GM19438 (cell line): ENCODE data around the gene GRID2.
"Not testable (repeated sequence)": the region's sequence is repeated elsewhere in the genome, so short reads cannot be mapped to it uniquely, and the experiment has no call there.

Source experiments
- ATAC-seq: cut with Tn5 transposase; IDR thresholded peaks from one replicate; pipeline ENCODE4 v1.9.1; 2021; ENCODE audit warnings: low read depth; ENCODE audit not compliant: unreplicated experiment

The GRID2 gene

GRCh38 chr4:93605163-93605562 is 1301.4 kb downstream of the GRID2 start:
- ATAC-seq, result no peak

- no peak for ATAC-seq
These were observed 1313.8 kb downstream of the GRID2 start for GRCh38 chr4:93617606-93618005.

GRCh38 chr4:93633721-93634120 is 1330.0 kb downstream of the GRID2 start:
- no peak for ATAC-seq

- no peak for ATAC-seq
These were observed 1332.2 kb downstream of the GRID2 start for GRCh38 chr4:93635943-93636342.

GRCh38 chr4:93645120-93645519 is 1341.4 kb downstream of the GRID2 start:
- no peak for ATAC-seq

GRCh38 chr4:93646233-93646930 is 1342.6 kb downstream of the GRID2 start:
- ATAC-seq, result no peak

GRCh38 chr4:93648258-93648657 is 1344.5 kb downstream of the GRID2 start:
- ATAC-seq, result no peak

- ATAC-seq, result no peak
These were observed 1346.1 kb downstream of the GRID2 start for GRCh38 chr4:93649828-93650227.

GRCh38 chr4:93654211-93654610 is 1350.4 kb downstream of the GRID2 start:
- no peak for ATAC-seq

- ATAC-seq, result no peak
These were observed 1353.8 kb downstream of the GRID2 start for GRCh38 chr4:93657527-93657926.

GRCh38 chr4:93658443-93658842 is 1354.7 kb downstream of the GRID2 start:
- no peak for ATAC-seq

GRCh38 chr4:93659629-93660028 is 1355.9 kb downstream of the GRID2 start:
- ATAC-seq, result no peak

GRCh38 chr4:93660036-93660435 is 1356.3 kb downstream of the GRID2 start:
- ATAC-seq, result no peak

- ATAC-seq, result no peak
These were observed 1366.7 kb downstream of the GRID2 start for GRCh38 chr4:93670434-93670833.

GRCh38 chr4:93671093-93671492 is 1367.3 kb downstream of the GRID2 start:
- ATAC-seq, result no peak

- not testable (repeated sequence) for ATAC-seq
These were observed 1373.2 kb downstream of the GRID2 start for GRCh38 chr4:93676937-93677336.

GRCh38 chr4:93684571-93684970 is 1380.8 kb downstream of the GRID2 start:
- ATAC-seq, result no peak

GRCh38 chr4:93687304-93687703 is 1383.5 kb downstream of the GRID2 start:
- no peak for ATAC-seq

- no peak for ATAC-seq
These were observed 1385.2 kb downstream of the GRID2 start for GRCh38 chr4:93688978-93689377.

- ATAC-seq, result no peak
These were observed 1389.4 kb downstream of the GRID2 start for GRCh38 chr4:93693141-93693540.

GRCh38 chr4:93698686-93699085 is 1394.9 kb downstream of the GRID2 start:
- no peak for ATAC-seq

- ATAC-seq, result no peak
These were observed 1396.8 kb downstream of the GRID2 start for GRCh38 chr4:93700571-93700970.
